SU-DHL-6 (cell line): ENCODE measurements around the gene ACADS.

Experiments
- CTCF ChIP-seq: fragments of 200-600 bp; sonication (generic); IDR thresholded peaks from one replicate; pipeline ENCODE4 v1.5.1; 2017; ENCODE audit warnings: antibody characterized with exemption, mild to moderate bottlenecking, low read length, moderate library complexity; ENCODE audit not compliant: insufficient read depth, poor library complexity, severe bottlenecking
- EZH2phosphoT487 ChIP-seq: fragments of 200-600 bp; sonication (generic), shearing (Covaris generic); conservative IDR thresholded peaks from 2 replicates; pipeline ENCODE4 v1.6.1; 2018; ENCODE audit warnings: mild to moderate bottlenecking, antibody characterized with exemption, low read length, moderate library complexity, mixed read lengths

- TF ChIP-seq CTCF (no peak), EZH2phosphoT487 (no peak)
Observed at GRCh38 chr12:120758798-120759590, 33.4 kb downstream of the ACADS start.
